Epidermal melanocyte (primary cell): ENCODE measurements around the gene SIX3.

ENCODE experiments used
- DNase-seq: peaks from one replicate; pipeline ENCODE4 v3.0.0; 2011; ENCODE audit warnings: low spot score; ENCODE audit not compliant: insufficient read length

SIX3 gene

GRCh38 chr2:44941551-44942234, at the start of gene SIX3:
TSS of gene SIX3 (plus strand) at chr2:44941702. CDS start at chr2:44942105, 403 bp downstream.
- DNase-seq, result no peak

GRCh38 chr2:44894058-44894457, 47.4 kb upstream of the SIX3 start:
- DNase-seq, result no peak

- DNase-seq, result no peak
These were observed 46.4 kb upstream of the SIX3 start for GRCh38 chr2:44895061-44895460.

GRCh38 chr2:44897406-44897805, 44.1 kb upstream of the SIX3 start:
- no peak for DNase-seq

GRCh38 chr2:44902217-44903137, 39.0 kb upstream of the SIX3 start:
- DNase-seq, result no peak

- DNase-seq, result no peak
These were observed 36.9 kb upstream of the SIX3 start for GRCh38 chr2:44904578-44904977.

- DNase-seq, result no peak
These were observed 34.5 kb upstream of the SIX3 start for GRCh38 chr2:44906972-44907371.

GRCh38 chr2:44909831-44910230, 31.7 kb upstream of the SIX3 start:
- DNase-seq, result no peak

GRCh38 chr2:44912660-44913059, 28.8 kb upstream of the SIX3 start:
- DNase-seq, result no peak

- DNase-seq, result no peak
These were observed 25.2 kb upstream of the SIX3 start for GRCh38 chr2:44916291-44916690.

GRCh38 chr2:44918095-44918775, 23.3 kb upstream of the SIX3 start:
- no peak for DNase-seq

- DNase-seq, result no peak
These were observed 20.8 kb upstream of the SIX3 start for GRCh38 chr2:44920751-44921150.

GRCh38 chr2:44922776-44923175, 18.7 kb upstream of the SIX3 start:
- no peak for DNase-seq

GRCh38 chr2:44925561-44926136, 15.9 kb upstream of the SIX3 start:
- no peak for DNase-seq

- DNase-seq, result no peak
These were observed 14.5 kb upstream of the SIX3 start for GRCh38 chr2:44926957-44927356.

- no peak for DNase-seq
These were observed 13.5 kb upstream of the SIX3 start for GRCh38 chr2:44927985-44928482.

- no peak for DNase-seq
These were observed 12.9 kb upstream of the SIX3 start for GRCh38 chr2:44928483-44929158.

GRCh38 chr2:44929159-44929734, 12.3 kb upstream of the SIX3 start:
- no peak for DNase-seq

- no peak for DNase-seq
These were observed 11.7 kb upstream of the SIX3 start for GRCh38 chr2:44929735-44930273.
